Gastrocnemius medialis (tissue), 4 donors: ENCODE measurements around the gene ARHGEF4. TPM values are rescaled to one million over a fixed set of nuclear protein-coding genes. Genes with fewer than 3 reads are reported as not detected.

Source experiments
- ATAC-seq, 2 donors: fragments of 150-250 bp; one replicate each; pipeline ENCODE4 v1.9.1; 2016
- DNase-seq, 2 donors: peaks; one replicate each; pipeline ENCODE4 v3.0.0-alpha.2; 2019
- H3K27ac ChIP-seq, 4 donors: fragments of 200-600 bp; sonication (generic); 1 replicate in 1 of 4; 2 replicates in 3 of 4; pipeline ENCODE4 v1.5.1; 2016 to 2018; ENCODE audit warnings: mild to moderate bottlenecking in 2 of 4, moderate library complexity in 1 of 4
- H3K27me3 ChIP-seq, 3 donors: fragments of 200-600 bp; sonication (generic) in 2 of 3; 1 replicate in 1 of 3; 2 replicates in 2 of 3; pipeline versions ENCODE4 v1.5.1 to v1.6.0; 2016 to 2019; ENCODE audit warnings: mild to moderate bottlenecking in 1 of 3, moderate library complexity in 1 of 3
- H3K36me3 ChIP-seq, 2 donors: fragments of 200-600 bp; sonication (generic) in 1 of 2; one replicate each; pipeline ENCODE4 v1.5.1; 2017 to 2018
- H3K4me1 ChIP-seq, 2 donors: fragments of 200-600 bp; sonication (generic) in 1 of 2; one replicate each; pipeline ENCODE4 v1.5.1; 2016 to 2017; ENCODE audit warnings: mild to moderate bottlenecking in 2 of 2
- H3K4me3 ChIP-seq, 4 donors: fragments of 200-600 bp; sonication (generic) in 3 of 4; 1 replicate in 1 of 4; 2 replicates in 3 of 4; pipeline ENCODE4 v1.5.1; 2016 to 2019; ENCODE audit warnings: mild to moderate bottlenecking in 2 of 4
- H3K9me3 ChIP-seq, 3 donors: fragments of 200-600 bp; sonication (generic) in 2 of 3; 1 replicate in 1 of 3; 2 replicates in 2 of 3; pipeline ENCODE4 v1.5.1; 2016 to 2019
- CTCF ChIP-seq, 5 experiments: fragments of 450-650 bp in 3 of 5; fragments of 200-600 bp in 2 of 5; sonication (generic) in 2 of 5; IDR thresholded peaks in 4 of 5; conservative IDR thresholded peaks in 1 of 5; 1 replicate in 4 of 5; 2 replicates in 1 of 5; pipeline ENCODE4 v1.5.1; 2016 to 2019; ENCODE audit warnings: antibody characterized with exemption in 5 of 5, mild to moderate bottlenecking in 3 of 5, moderate library complexity in 3 of 5
- POLR2A ChIP-seq, 2 donors: fragments of 450-650 bp; IDR thresholded peaks; one replicate each; pipeline ENCODE4 v1.6.1; 2017; ENCODE audit warnings: antibody characterized with exemption in 2 of 2, mild to moderate bottlenecking in 2 of 2, moderate library complexity in 2 of 2
- in situ Hi-C, 4 donors: fragments of 200-750 bp; cut with MboI; loops; one replicate each; pipeline versions ENCODE4 v1.15.0 to v1.8.0; 2017; ENCODE audit warnings: low sequenced_read_pairs in 4 of 4
- intact Hi-C: fragments of 100-400 bp; cut with DNase I; formaldehyde crosslinking; loops from one replicate; pipeline ENCODE4 v1.15.1; 2023; ENCODE audit warnings: low total_unique reads
- total RNA-seq, 4 donors: library from RNA; depleted of rRNA; stranded (reverse); fragments of >200 nt; gene quantifications; one replicate each; pipeline versions ENCODE4 v1.1.0 to v1.2.3, GENCODE V29; 2016

ARHGEF4 gene
- total RNA-seq, 4 donors from 2014 or later, result 1.0 to 14.8 (median 5.1) TPM

DNA sequence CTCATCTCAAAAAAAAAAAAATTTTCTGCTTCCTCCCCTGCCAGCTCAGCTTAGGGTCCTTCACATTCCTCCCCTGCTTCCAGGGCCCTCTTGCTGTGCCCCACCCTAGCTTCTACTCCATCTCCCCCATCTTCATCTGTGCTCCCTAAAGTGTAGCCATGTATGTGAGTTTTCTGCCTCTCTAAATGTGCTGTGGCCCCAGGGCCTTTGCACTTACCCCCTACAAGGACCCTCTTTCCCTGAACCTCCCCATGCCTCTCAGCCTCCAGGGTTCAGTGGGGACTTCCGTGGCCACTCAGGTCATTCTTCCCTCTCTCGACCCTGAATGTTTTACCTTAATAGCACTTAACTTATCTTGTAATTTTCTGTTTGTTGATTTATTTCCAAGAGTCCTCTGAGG lies 6.2 kb upstream of the ARHGEF4 start:
- Histone ChIP-seq H3K36me3 (no peaks in the 10 kb centered on the region), H3K27ac (no peak overlapping the region), H3K27me3 (peaks cover 5 to 12% (median 10%) of the 10 kb centered on the region in 3 donors), H3K4me3 (no peak overlapping the region), H3K9me3 (no peaks in the 10 kb centered on the region), H3K4me1 (no peaks in the 10 kb centered on the region)
- TF ChIP-seq POLR2A (IDR thresholded peaks at IDR 0.05), result no peak
- no peak for TF ChIP-seq CTCF (IDR thresholded peaks at IDR 0.05 in 4 of 5, conservative IDR thresholded peaks at IDR 0.05 in 1 of 5)
- intact Hi-C loops, result no loop called here
- in situ Hi-C loops, result no loop called here
- no peak for ATAC-seq
- DNase-seq, result no peak

DNA sequence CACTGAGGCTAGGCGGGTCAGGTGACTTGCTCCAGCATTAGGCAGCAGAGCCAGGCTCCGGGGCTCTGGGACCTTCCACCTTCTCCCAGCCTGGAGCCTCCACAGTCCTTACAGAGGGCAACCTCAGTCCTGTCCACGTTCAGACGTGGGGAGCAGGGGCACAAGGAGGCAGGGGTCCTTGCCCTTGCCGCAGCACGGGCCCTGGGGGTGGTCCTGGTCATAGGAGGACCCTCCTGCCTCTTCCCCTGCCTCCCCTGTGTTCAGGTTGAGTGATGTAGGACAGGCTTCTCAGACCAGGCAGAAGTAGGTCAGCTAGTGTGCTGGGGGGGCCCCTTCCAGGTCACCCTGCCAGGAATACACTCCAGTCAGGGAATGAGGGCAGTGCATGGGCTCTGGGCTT lies 5.4 kb upstream of the ARHGEF4 start:
- ATAC-seq (no peak), DNase-seq (no peak)
- Histone ChIP-seq H3K9me3 (no peaks in the 10 kb centered on the region), H3K4me3 (no peak overlapping the region), H3K36me3 (no peaks in the 10 kb centered on the region), H3K27me3 (peaks cover 12 to 15% (median 14%) of the 10 kb centered on the region in 3 donors), H3K4me1 (no peaks in the 10 kb centered on the region), H3K27ac (no peak overlapping the region)
- intact Hi-C loops (no loop called here), in situ Hi-C loops (no loop called here)
- TF ChIP-seq POLR2A (IDR thresholded peaks at IDR 0.05) (no peak), CTCF (IDR thresholded peaks at IDR 0.05 in 4 of 5, conservative IDR thresholded peaks at IDR 0.05 in 1 of 5) (no peak)

DNA sequence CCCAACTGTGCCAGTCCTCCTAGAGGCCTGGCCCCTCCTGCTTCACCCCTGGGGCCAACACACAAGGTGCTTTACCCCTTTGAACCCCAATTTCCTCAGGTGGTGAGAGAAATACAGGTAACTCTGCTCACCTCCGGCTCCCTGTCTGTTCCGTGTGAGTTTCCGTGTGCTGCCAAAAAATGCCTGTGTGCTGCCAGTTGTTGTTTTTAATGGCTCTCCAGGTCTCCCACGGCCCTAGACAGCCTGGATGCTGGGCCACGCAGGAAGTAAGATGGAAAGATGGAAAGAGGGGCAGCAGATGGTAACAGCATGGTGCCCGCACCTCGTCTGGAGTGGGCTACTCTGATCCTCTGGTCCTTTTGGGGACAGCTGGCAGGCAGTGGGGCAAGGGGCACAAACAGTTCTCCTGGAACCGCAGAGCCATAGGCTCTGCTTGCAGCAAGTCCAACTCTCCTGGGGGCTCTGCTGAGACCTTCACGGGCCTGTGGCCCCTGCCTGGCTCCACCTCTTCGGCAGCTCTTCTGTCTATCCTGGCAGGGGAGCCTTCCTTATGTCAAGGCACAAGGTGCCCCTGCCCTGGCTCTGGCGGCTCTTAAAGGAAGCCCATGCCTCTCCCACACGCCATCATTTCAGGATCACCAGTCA lies 4.3 kb upstream of the ARHGEF4 start:
- Histone ChIP-seq H3K27me3 (peaks cover 20 to 24% (median 20%) of the 10 kb centered on the region in 3 donors), H3K4me3 (no peak overlapping the region), H3K4me1 (no peaks in the 10 kb centered on the region), H3K27ac (no peak overlapping the region), H3K9me3 (no peaks in the 10 kb centered on the region), H3K36me3 (no peaks in the 10 kb centered on the region)
- DNase-seq (no peak), ATAC-seq (no peak)
- intact Hi-C loops (no loop called here), in situ Hi-C loops (no loop called here)
- no peak for TF ChIP-seq POLR2A (IDR thresholded peaks at IDR 0.05)
- no peak for TF ChIP-seq CTCF (IDR thresholded peaks at IDR 0.05 in 4 of 5, conservative IDR thresholded peaks at IDR 0.05 in 1 of 5)

DNA sequence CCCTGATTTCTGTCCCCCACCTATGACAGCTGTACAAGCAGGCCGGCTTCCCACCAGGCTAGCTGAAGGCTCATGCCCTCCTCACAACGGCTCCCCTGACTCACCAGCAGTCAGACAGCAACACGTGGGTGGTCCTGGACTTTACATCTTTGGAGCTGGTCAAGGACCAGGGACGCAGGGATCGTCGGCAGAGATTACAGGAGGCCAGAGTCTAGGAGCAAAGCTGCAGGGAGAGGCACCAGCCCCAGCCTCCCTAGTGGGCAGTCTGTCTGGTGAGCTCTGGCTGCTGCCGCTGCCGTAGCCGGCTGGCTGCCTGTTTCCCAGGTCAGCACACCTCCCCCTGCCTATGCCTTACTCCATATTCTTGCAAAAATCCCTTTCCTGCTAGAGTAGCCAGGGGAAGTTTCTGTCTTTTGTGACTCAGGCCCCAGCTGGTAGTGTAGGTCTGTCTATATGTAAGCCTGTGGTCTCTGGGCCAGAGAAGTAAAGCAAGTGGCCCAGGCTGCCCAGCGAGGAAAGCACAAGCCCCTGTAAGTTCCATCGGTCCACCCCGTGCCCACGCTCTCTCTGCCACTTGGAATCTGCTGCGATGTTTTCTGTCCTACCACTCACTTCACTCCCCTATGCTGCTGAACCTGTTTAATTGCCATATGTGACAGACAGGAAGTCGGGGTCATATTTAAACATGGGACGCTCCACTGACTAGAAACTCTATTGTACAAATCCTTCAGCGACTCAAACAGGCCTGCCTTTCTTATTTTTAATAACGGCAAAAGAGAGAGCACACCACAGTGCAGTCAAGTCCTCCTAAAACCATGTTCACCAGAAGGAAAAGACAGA lies 2.4 kb upstream of the ARHGEF4 start:
- H3K4me1 ChIP-seq, result no peaks in the 10 kb centered on the region
- H3K27me3 ChIP-seq, result peaks cover 24 to 28% (median 24%) of the 10 kb centered on the region in 3 donors
- ATAC-seq, result no peak
- no peaks in the 10 kb centered on the region for H3K36me3 ChIP-seq
- H3K4me3 ChIP-seq, result no peak overlapping the region
- no peak for DNase-seq
- in situ Hi-C loops (no loop called here), intact Hi-C loops (no loop called here)
- no peak overlapping the region for H3K27ac ChIP-seq
- TF ChIP-seq POLR2A (IDR thresholded peaks at IDR 0.05), result no peak
- no peak for TF ChIP-seq CTCF (IDR thresholded peaks at IDR 0.05 in 4 of 5, conservative IDR thresholded peaks at IDR 0.05 in 1 of 5)
- H3K9me3 ChIP-seq, result no peaks in the 10 kb centered on the region
